GM08714 (cell line): ENCODE results near the gene RAET1L.
"Not testable (repeated sequence)": the region's sequence is repeated elsewhere in the genome, so short reads cannot be mapped to it uniquely, and the experiment has no call there.

Source experiments
- H3K4me3 ChIP-seq: fragments of 200-500 bp; sonication (Bioruptor generic); 2 replicates; pipeline ENCODE4 v1.5.1; 2014; ENCODE audit warnings: mild to moderate bottlenecking, low read length, inconsistent platforms
- ZNF274 ChIP-seq: IDR thresholded peaks from 2 replicates; pipeline ENCODE4 v1.6.1; 2012; ENCODE audit warnings: mild to moderate bottlenecking, low read depth, low read length

The RAET1L gene

DNA sequence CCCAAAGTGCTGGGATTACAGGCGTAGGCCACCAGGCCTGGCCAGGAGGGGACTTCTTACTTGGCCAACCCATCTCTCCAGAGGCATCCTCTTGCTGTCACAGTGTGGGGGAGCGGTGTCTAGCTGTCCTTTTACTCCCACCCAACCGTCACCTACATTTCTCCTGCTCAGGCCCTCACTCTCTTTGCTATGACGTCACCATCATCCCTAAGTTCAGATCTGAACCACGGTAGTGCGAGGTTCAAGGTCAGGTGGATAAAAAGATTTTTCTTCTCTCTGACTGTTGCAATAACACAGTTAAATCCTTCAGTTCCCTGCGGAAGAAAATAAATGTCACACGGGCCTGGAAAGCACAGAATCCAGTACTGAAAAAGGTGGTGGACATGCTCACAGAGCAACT is 7.3 kb upstream of the RAET1L start:
- TF ChIP-seq ZNF274: no peak
- H3K4me3 ChIP-seq: no peak overlapping the region

DNA sequence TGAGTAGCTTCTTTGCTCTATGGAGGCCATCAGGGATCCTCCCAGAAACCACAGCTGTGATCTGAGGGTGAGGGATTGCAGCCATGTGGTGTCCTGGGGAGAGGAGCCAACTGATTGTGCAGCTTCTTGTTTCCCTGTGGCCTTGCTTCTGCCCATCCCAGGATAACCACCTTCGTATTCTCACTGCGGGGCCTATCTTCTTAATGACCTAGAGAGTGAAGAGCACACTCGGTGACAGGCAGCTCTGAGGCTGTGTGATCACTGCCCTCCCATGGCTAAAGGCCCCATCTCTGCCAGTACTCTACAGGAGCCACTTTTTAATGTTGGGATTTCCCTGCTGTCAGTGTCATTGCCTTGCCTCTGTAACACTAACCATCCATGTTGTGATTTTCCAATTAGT is 5.3 kb upstream of the RAET1L start:
- no peak for TF ChIP-seq ZNF274
- H3K4me3 ChIP-seq: no peak overlapping the region

DNA sequence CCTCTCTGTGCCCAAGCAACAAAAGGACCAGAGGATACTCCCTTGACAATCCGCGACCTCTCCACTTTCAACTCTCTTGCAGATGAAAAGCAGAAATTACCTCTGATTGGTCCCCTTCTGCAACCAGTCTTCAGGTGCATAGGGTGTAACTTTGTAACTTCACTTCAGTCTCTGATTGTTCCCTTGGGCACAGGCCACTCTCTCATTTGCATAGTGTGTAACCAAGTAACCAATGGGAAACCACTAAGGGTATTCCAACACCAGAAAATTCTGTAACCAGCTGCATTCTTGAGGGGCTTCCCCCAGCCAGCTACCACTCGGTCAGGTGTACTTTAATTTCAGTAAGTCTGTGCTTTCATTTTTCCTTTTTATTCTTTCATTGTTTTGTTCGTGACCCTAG is 4.4 kb upstream of the RAET1L start:
- H3K4me3 ChIP-seq: no peak overlapping the region
- no peak for TF ChIP-seq ZNF274

DNA sequence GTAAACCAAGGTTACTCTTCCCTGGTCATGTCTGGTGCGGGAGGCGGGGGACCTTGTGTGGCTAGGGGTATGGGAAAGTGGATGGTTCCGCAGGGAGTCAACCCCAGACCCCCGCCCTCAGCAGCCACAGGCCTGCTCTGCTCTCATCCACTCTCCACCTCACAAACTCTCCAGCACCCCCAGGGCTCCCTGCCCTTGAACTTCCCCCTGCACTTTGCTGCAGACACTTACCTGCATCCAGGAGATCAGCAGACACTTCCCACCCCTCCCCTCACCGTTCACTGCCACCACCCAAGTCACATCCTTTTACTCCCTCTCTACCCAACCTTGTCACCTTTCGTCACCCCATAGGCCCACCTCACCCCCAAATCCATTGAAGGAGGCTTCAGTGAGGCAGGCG is 3.9 kb upstream of the RAET1L start:
- no peak overlapping the region for H3K4me3 ChIP-seq
- no peak for TF ChIP-seq ZNF274

DNA sequence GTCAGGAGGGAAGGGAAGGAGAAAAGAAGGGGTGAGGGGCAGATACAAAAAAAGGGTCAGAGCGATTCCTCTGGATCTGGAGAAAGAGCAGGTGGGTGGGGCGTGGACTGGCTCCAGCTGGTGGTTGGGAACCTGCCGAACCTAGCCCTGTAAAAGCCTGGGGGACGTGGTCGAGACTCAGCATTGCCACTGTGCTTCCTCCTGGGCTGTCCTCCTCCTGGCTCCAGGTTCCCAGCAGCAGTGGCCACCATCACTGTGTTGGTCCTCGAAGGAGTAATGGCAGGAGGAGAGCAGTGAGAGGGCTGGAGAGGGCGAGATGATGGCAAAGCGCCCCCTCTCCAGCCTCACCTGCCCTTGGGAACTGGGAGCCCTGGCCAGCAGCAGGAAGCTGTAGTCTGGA is 3.5 kb upstream of the RAET1L start:
- no peak for TF ChIP-seq ZNF274

DNA sequence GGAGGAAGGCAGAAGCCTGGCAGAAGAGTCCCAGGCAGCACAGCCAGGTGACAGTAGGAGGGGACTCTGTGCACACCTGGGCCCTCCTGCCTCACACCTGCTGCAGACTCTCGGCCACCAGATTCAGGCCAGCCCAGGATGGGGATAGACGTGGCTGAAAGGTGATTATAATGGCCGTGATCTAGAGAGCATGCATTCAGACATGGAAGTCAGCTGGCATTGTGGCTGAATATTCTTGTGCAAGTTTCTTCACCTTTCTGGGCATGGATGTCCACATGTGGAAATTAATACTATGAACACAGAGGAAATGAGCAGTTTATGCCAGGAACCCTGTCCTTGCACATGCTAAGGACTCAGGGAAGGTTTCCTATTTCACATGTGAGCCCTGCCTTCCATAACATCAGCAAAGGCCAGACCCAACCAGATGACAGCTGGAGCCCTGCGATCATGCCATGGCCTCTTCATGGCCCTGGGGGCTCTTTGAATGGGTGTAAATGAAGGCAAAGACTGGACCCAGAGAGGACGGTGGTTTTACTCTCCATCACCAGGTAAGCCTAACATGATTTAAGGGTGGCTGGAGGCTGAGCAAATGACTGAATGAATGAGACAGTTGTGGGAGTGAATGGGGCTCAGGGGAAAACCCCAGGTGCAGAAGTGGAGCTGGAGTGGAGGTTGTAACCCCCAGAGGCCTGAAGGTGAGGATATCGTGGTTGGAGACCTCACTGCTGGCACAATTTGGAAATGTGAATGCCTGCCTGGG is 2.7 kb upstream of the RAET1L start:
- no peak for TF ChIP-seq ZNF274
- no peak overlapping the region for H3K4me3 ChIP-seq

More for the DNA sequence above, 3.5 kb upstream of the RAET1L start:
- no peak overlapping the region for H3K4me3 ChIP-seq

DNA sequence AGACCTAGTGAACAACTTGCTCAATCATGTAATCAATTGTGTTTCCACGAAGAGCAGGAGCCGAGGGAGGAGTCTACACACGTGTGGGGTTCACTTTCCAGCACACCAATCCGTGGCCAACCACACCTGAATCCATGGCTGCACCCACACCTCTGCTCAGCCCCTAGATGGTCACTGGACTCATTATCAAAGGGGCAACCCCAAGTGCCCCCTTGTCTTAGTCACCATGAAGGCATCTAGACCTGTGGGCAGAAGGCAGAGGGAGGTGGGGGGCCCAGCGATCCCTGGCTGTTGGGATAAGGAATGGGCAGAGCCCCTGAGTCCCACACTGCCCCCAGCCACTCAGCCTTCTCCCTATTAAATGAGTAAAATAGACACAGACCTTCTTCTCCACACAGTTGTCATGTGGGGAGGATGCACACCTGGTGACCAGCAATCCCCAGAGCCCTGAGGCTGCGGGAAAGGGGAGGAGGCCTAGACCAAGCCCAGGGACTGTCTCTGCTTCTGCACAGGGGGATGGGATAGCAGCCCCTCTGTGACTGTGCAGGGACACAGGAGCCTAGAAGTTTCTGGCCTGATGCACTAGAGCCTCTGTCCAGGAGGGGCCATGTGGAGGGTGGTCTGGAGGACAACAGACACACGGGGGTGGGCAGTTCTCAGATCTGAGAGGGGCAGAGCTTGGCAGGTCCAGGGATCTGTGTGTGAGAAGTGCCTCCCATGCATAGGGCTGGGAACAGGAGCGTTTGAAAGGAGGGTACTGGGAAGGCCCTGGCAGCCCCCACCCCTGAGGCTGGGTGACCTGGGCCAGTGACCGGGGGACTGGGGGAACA is 1.9 kb upstream of the RAET1L start:
- no peak for TF ChIP-seq ZNF274
- H3K4me3 ChIP-seq: no peak overlapping the region

DNA sequence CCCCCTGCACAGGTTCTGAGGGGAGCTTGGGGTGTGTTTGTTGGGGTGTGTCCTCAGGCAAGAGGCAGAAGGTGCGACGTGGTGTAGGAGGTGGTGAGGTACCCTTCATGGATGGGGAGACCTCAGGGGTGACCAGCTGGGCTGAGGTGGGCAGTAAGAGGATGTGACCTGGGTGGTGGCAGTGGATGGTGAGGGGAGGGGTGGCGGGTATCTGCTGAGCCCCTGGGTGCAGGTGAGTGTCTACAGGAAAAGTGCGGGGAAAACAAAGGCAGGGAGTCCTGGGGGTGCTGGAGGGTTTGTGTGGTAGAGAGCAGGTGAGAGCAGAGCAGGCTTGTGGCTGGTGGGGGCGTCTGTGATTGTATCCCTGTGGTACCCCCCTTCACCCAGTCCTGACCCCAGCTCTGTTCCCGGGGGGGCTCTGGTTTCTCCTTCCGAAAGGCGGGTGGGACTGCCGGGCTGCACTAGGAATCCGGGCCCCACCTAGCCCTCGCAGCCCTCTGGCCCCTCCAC is 631 bp downstream of the RAET1L start:
- no peak overlapping the region for H3K4me3 ChIP-seq
- no peak for TF ChIP-seq ZNF274

DNA sequence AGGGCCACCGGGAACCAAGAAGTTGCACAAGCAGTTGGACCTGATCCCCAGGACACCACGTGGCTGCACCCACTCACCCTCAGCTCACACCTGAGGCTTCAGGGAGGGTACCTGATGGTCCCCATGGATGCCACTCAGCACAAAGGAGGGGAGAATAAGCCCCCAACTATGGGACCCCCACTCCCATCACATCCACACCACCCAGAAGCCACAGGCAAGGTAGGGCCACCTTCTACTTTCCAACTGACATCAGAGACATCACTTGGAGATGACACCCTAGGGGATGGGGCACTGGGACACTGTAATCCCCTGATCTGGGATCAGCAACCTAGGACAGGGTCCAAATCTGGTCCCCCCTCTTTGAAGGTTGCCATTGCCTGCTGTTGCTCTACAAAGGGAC is 1.3 kb downstream of the RAET1L start:
- H3K4me3 ChIP-seq: not testable (repeated sequence)

DNA sequence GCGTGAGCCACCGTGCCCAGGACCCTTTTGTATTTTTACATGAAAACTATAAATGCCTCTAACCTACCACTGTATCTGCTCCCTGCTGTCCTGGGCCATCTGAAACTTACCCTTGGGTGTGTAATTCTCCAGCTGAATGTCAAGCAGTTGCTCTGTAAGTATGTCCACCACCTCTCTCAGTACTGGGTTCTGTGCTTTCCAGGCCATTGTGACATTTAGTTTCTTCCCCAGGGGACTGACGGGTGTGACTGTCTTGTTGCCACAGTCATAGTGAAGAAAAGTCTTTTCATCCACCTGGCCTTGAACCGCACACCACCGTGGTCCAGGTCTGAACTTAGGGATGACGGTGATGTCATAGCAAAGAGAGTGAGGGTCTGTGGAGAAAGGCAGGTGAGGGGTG is 3.5 kb downstream of the RAET1L start:
- H3K4me3 ChIP-seq: not testable (repeated sequence)

DNA sequence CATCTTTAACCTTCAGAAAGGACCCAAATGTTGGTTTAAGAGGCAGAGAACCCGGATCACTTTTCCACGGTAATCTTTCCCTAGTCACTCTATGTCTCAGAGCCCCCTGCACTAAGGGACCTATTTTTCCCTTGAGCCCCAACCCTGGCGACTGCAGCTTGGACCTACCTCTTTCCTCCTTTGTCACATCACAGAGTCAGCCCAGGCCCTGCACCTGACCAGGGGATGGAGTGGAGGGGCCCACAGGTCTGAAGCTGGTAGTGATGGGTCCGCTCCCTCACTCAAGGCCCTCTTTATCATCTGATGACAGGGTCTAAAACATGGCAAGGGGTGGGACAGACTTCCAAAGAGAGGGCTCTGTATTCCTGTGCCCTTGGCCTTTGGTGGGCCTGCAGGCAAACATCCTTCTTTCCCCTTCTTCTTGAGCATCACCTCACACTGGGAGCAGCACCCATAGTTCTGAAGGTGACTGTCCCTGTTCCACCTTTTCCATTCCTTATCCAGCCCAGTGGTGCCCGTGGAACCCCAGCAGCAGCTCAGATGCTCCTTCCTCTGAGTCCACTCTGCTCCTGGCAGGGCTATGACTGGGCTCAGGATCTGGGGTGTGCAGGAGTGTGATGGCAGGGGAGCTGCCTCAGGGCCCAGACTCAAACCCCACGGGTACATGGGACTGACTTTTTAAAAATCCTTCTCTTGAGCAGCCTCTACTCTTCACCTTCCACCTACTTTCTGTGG is 6.3 kb downstream of the RAET1L start:
- no peak overlapping the region for H3K4me3 ChIP-seq
- TF ChIP-seq ZNF274: no peak

DNA sequence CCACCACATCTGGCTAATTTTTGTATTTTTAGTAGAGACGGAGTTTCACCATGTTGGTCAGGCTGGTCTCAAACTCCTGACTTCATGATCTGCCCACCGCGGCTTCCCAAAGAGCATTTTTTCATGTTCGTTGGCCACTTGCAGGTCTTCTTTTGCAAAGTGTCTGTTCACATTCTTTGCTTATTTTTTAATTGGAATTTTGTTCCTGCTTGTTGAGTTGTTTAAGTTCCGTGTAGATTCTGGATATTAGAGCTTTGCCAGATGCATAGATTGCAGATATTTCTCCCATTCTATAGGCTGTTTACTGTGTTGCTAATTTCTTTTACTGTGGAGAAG is 8.2 kb downstream of the RAET1L start:
- not testable (repeated sequence) for H3K4me3 ChIP-seq

DNA sequence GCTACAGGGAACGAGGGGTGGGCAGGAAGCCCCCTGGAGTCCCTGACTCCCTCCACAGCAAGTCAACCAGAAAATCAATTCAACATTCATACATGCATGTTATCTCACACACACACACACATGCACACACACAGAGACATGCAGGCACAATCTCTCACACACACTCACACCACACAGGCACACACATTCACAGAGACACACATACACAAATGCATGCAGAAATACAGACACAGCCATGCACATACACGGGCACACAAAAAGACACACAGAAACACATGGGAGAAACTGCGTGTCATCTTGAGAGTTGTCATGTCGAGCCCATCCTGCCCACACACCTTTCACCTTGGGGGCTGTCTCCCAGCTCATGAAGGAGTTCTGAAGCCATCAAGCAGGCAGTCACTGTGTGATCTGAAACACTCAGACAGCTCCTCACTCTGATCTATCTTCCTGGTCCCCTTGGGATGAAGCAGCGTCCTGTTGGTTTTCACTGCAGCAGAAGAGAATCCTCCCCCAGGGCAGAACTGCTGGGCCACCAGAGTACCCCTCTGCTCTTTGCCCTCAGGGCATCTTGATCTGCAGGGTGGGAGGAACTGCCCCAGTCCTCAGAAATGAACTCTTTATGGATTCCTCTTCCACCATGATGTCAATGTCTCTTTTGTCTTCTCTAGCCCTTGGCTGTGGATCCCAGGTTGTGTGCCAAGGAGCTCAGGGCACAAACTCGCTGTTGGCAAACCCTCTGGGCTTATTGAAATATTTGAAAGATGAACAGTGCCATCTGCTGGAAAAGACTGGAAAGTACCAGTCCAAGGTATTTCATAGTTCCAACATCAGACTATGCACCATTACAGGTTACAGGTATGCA is 8.8 kb downstream of the RAET1L start:
- no peak for TF ChIP-seq ZNF274
- H3K4me3 ChIP-seq: no peak overlapping the region

DNA sequence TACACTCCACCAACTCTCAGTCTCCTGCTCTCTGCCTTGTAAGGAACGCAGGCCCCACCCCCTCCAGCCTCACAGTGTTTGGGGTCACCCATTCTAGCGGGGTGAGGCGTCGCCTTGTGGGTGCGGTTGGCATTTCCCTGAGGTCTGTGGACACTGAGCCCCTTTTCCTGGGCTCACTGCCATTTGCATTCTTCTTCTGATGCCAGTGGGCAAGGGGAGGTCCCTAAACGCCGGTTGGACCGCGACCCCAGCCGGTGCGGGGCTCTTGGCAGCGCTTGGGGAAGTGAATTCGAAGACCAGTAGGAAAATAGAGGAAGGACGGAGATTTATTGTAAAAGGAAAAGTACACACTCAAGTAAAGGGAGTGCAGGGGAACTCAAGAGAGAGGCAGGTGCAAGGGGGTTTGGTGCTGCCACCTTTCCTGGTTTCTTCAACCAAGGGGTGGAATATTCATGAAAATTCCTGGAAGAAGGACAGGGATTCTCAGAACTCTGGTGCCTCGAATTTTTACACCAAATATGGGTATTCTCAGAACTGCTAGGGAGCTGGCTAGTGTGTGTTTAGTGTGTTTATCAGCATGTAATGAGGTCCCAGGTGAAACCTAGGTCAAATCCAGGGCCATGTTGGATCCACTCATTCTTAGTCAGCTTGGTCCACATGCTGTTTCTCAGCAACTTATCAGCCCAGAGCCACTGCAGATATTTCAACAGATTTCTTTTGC is 9.9 kb downstream of the RAET1L start:
- H3K4me3 ChIP-seq: not testable (repeated sequence)

DNA sequence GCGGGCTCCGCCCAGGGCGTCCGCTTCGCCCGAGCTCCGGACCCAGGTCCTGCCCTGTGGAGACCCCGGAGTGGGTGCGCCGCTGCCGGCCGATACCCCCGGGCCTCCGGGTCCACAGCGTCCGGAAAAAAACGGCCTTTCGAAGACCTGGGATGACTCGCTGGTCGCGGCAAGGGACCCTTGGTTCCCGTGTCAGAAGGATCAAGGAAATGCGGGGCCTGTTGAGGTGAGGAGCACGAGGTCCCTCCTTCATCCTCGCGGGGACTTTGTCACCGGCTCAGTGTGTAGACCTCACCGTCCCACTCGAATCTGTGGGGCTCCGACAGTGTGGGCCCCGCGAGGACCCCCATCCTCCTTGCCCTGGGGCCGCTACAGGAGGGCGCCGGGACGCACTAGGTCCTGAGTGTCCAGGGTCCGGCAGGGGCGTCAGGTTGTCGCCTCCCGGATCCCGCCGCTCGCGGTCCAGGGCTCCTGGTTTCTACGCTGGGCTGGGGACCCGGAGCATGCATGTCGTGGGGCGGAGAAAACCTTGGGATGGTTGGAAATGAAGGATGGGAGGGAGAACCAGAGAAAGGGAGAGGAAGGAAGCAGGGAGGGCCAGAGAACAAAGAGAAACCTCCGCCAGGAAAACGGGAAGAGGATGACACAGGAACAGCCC is 10.6 kb downstream of the RAET1L start:
- H3K4me3 ChIP-seq: not testable (repeated sequence)

DNA sequence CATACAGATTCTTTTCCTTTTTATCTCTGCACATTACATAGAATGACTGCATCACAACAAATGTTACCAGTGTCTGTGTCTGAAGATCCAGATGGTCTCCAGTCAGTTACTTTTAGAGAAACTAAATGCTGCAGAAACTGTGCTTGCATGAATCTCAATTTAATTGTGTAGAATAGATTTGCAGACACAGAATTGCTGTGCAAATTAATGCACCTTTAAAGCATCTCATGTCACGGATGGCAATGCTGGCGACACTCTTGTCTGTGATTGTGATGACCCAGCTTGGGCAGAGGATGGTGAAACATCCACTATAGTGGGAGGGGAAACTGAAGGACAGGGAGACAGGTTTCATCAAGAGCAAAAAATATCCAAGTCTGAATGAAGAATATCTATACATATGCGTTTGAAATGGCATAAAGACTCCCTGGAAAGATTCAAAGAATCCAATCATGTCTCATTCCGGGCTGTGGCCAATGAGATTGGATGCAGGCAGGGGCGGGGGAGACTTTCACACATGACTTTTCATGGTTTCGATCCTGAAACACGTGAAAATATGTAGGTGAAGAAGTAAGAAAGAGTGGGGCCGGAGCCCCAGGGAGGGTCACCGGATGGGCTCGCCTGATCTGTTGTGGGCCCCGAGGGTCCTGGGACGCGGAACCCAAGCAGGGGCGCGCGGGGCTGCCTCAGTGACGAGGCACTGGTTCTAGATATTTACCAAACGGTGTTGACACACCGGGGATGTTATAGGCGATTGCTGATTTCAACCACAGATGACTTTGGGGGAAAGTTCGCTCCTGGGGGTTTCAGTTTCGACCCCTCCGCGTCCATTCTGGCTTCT is 11.3 kb downstream of the RAET1L start:
- not testable (repeated sequence) for H3K4me3 ChIP-seq
